ENCODE data around the gene MYCBPAP.

DNA sequence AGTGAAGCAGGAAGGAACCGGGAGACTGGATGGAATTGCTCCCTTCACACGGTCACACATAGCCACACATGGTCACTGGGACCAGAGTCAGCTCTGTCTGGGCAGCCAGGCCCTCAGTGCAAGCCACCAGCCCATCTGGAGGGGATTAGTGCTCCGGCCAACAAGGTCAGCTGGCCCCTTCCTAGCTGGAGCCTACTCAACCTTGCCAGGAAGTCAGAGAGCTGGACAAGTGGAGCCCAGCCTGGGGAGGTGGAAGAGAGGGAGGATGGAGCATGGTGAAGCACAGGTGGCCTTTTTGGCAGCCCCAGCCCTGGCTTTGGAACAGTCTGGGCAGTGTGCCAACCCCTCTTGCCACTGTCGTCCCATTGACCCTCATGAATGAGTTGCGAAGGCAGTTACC lies 48.6 kb downstream of the MYCBPAP start:
- no peak for TF ChIP-seq POLR2A (IDR thresholded peaks at IDR 0.05)
- TF ChIP-seq, protein P1, sequence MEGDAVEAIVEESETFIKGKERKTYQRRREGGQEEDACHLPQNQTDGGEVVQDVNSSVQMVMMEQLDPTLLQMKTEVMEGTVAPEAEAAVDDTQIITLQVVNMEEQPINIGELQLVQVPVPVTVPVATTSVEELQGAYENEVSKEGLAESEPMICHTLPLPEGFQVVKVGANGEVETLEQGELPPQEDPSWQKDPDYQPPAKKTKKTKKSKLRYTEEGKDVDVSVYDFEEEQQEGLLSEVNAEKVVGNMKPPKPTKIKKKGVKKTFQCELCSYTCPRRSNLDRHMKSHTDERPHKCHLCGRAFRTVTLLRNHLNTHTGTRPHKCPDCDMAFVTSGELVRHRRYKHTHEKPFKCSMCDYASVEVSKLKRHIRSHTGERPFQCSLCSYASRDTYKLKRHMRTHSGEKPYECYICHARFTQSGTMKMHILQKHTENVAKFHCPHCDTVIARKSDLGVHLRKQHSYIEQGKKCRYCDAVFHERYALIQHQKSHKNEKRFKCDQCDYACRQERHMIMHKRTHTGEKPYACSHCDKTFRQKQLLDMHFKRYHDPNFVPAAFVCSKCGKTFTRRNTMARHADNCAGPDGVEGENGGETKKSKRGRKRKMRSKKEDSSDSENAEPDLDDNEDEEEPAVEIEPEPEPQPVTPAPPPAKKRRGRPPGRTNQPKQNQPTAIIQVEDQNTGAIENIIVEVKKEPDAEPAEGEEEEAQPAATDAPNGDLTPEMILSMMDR (IDR thresholded peaks at IDR 0.05), result no peak

All from right lobe of liver (tissue), 4 donors.